GM19238 (cell line): Measurements from ENCODE around the gene GRAMD2A.

Experiments used
- DNase-seq: peaks from one replicate; pipeline ENCODE4 v3.0.0; 2011; ENCODE audit warnings: low spot score; ENCODE audit not compliant: insufficient read length

GRAMD2A gene

GRCh38 chr15:72217216-72217615, 19.6 kb upstream of the GRAMD2A start:
- DNase-seq = no peak

GRCh38 chr15:72216079-72216478, 18.5 kb upstream of the GRAMD2A start:
- no peak for DNase-seq

GRCh38 chr15:72207558-72208085, 10.0 kb upstream of the GRAMD2A start:
- DNase-seq = no peak

- no peak for DNase-seq
Measured at GRCh38 chr15:72206677-72207000, 9.1 kb upstream of the GRAMD2A start.

- DNase-seq = no peak
Measured at GRCh38 chr15:72205896-72206676, 8.5 kb upstream of the GRAMD2A start.

- no peak for DNase-seq
Measured at GRCh38 chr15:72205273-72205672, 7.7 kb upstream of the GRAMD2A start.

GRCh38 chr15:72203507-72203837, 5.9 kb upstream of the GRAMD2A start:
- DNase-seq = no peak

GRCh38 chr15:72202801-72203506, 5.4 kb upstream of the GRAMD2A start:
- no peak for DNase-seq

- no peak for DNase-seq
Measured at GRCh38 chr15:72202302-72202701, 4.7 kb upstream of the GRAMD2A start.

- DNase-seq = no peak
Measured at GRCh38 chr15:72201391-72201921, 3.9 kb upstream of the GRAMD2A start.

- DNase-seq = no peak
Measured at GRCh38 chr15:72200395-72201237, 3.0 kb upstream of the GRAMD2A start.

GRCh38 chr15:72199721-72200212, 2.2 kb upstream of the GRAMD2A start:
- peak; percentile 73 for DNase-seq

GRCh38 chr15:72199205-72199515, 1.6 kb upstream of the GRAMD2A start:
- no peak for DNase-seq

GRCh38 chr15:72198356-72199204, 993 bp upstream of the GRAMD2A start:
- no peak for DNase-seq

GRCh38 chr15:72197041-72197459, 537 bp downstream of the GRAMD2A start:
- no peak for DNase-seq

- no peak for DNase-seq
Measured at GRCh38 chr15:72196409-72197040, 1.1 kb downstream of the GRAMD2A start.

GRCh38 chr15:72195101-72195511, 2.5 kb downstream of the GRAMD2A start:
- DNase-seq = no peak

- no peak for DNase-seq
Measured at GRCh38 chr15:72193836-72194396, 3.7 kb downstream of the GRAMD2A start.

- DNase-seq = no peak
Measured at GRCh38 chr15:72192416-72192815, 5.2 kb downstream of the GRAMD2A start.
